ENCODE data around the gene CSTF3. TPM values are rescaled to one million over a fixed set of nuclear protein-coding genes. Genes with fewer than 3 reads are reported as not detected.

Gene CSTF3
- total and polyA plus RNA-seq, 2 of the 4 experiments (the other 2 are of a cell fraction) = 14.5 to 23.4 TPM

- no CpG with 5 or more reads among the region's 1 CpG for WGBS, 2 experiments (ENCODE audit: extremely low coverage in 2 of 2, insufficient read length in 1 of 2)
- Histone ChIP-seq H2BK120ac (ENCODE audit: low read depth, low read length) (peak overlapping the region; percentile 42), H3K9me3 (ENCODE audit: control insufficient read depth, insufficient read depth, low read length) (no peaks in the 10 kb centered on the region), H3K23ac (ENCODE audit: low read depth, low read length) (peak overlapping the region; percentile 17; the same call in 1 of the 2 replicates), H3K9me1 (ENCODE audit: insufficient read depth, low read length) (peaks cover 6% of the 10 kb centered on the region; the same call in 1 of the 2 replicates), H3K9ac (ENCODE audit: low read depth, low read length) (no peak overlapping the region), H3K27ac (ENCODE audit: insufficient read depth, low read length) (no peak overlapping the region), H3K4me3 (ENCODE audit: insufficient read depth, low read depth, low read length) (no peak overlapping the region), H2AFZ (replicated peaks; ENCODE audit: low read length, poor library complexity) (no peak overlapping the region), H4K91ac (ENCODE audit: insufficient read depth, low read depth, low read length) (peak overlapping the region; percentile 56; the same call in 1 of the 2 replicates), H3K79me1 (ENCODE audit: low read depth in 1 of 2, low read length in 2 of 2) (peaks cover 0 to 6% of the 10 kb centered on the region in 2 experiments; a peak in 2 of 4 replicates), H3K14ac (replicated peaks; ENCODE audit: low read depth, low read length) (no peak overlapping the region; the same call in 1 of the 2 replicates), H3K56ac (ENCODE audit: extremely low read depth, insufficient read depth, low read length) (no peak overlapping the region), H4K8ac (ENCODE audit: low read depth in 2 of 2, low read length in 2 of 2) (no peak overlapping the region), H3K4me2 (ENCODE audit: low read depth, low read length) (no peak overlapping the region), H2BK15ac (ENCODE audit: low read depth, low read length) (peak overlapping the region; percentile 95; the same call in 1 of the 3 replicates), H3K4me1 (ENCODE audit: control insufficient read depth, insufficient read depth, low read length) (peaks cover 9% of the 10 kb centered on the region), H2BK20ac (ENCODE audit: low read depth, low read length) (peak overlapping the region; percentile 38; the same call in 1 of the 2 replicates), H3K36me3 (ENCODE audit: control insufficient read depth, insufficient read depth, low read length) (no peaks in the 10 kb centered on the region), H2AK5ac (ENCODE audit: low read depth, low read length) (peak overlapping the region; percentile 35; the same call in 1 of the 2 replicates), H4K20me1 (ENCODE audit: insufficient read depth, low read length) (no peaks in the 10 kb centered on the region), H3K27me3 (ENCODE audit: control insufficient read depth, insufficient read depth, low read length) (no peaks in the 10 kb centered on the region), H3K4ac (ENCODE audit: low read depth, low read length) (no peak overlapping the region), H2AK9ac (replicated peaks; ENCODE audit: low read depth, low read length, poor library complexity) (no peak overlapping the region), H4K5ac (ENCODE audit: low read depth, low read length) (no peak overlapping the region), H3K18ac (ENCODE audit: low read depth, low read length) (no peak overlapping the region), H2BK5ac (ENCODE audit: low read depth, low read length, poor library complexity, severe bottlenecking) (no peak overlapping the region)
- BruUV-seq (replicated peaks) = no TSS peak
- TF ChIP-seq MAZ (IDR thresholded peaks at IDR 0.05; ENCODE audit: borderline replicate concordance, low read depth, low read length) (no peak), CTCF (conservative IDR thresholded peaks at IDR 0.05; ENCODE audit: low read depth, low read length) (no peak), ELK1 (IDR thresholded peaks at IDR 0.05; ENCODE audit: borderline replicate concordance, low read depth, low read length) (no peak), CEBPB (IDR thresholded peaks at IDR 0.05; ENCODE audit: low read depth, low read length) (no peak), FOS (IDR thresholded peaks at IDR 0.05; ENCODE audit: low read depth, low read length) (no peak), USF2 (IDR thresholded peaks at IDR 0.05; ENCODE audit: low read depth, low read length) (no peak), RAD21 (IDR thresholded peaks at IDR 0.05; ENCODE audit: low read length) (no peak), POLR2A (IDR thresholded peaks at IDR 0.05; ENCODE audit: low read depth, low read length) (no peak), CHD1 (IDR thresholded peaks at IDR 0.05; ENCODE audit: low read depth, low read length) (no peak), MXI1 (IDR thresholded peaks at IDR 0.05; ENCODE audit: borderline replicate concordance, low read depth, low read length) (no peak), NFE2L2 (IDR thresholded peaks at IDR 0.05; ENCODE audit: low read depth, low read length) (no peak)
- in situ Hi-C loops (cut with MboI; ENCODE audit: low sequenced_read_pairs) (no loop called here), intact Hi-C loops (cut with micrococcal nuclease) (no loop called here), dilution Hi-C loops (cut with HindIII; ENCODE audit: low sequenced_read_pairs, unreplicated experiment) (no loop called here)
- DNase-seq (no peak), ATAC-seq (ENCODE audit: low read depth) (no peak)
- POLR2A ChIA-PET (ENCODE audit: unreplicated experiment) = no interaction called here
- CTCF ChIA-PET = no interaction called here
Measured at GRCh38 chr11:33171251-33171650, 10.0 kb upstream of the CSTF3 start.
